ENCODE data around the gene KCNN3.
A peak's percentile ranks its signal among the peaks of the same experiment; 100 is the strongest.

The KCNN3 gene

DNA sequence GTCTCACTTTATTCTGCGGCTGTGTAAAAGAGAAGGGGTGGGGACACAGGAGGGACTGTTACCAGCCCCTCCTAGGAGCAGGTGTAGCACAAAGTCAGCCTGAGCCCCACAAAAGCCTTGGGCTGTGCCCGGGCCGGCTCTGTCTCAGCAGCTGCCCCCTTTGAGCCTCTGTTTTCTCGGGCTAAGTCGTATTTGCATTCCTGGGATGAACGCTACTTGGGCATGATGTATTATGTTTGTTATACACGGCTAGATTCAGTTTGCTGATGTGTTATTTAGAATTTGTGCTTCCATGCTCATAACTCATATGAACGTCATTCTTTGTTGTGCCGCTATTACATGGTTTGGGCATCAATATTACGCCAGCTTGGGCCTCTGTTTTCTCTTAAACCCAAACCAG, 47.8 kb downstream of the KCNN3 start:
- no peak overlapping the region for H3K27ac ChIP-seq
- no peak for DNase-seq (ENCODE audit: low read depth, low spot score)

DNA sequence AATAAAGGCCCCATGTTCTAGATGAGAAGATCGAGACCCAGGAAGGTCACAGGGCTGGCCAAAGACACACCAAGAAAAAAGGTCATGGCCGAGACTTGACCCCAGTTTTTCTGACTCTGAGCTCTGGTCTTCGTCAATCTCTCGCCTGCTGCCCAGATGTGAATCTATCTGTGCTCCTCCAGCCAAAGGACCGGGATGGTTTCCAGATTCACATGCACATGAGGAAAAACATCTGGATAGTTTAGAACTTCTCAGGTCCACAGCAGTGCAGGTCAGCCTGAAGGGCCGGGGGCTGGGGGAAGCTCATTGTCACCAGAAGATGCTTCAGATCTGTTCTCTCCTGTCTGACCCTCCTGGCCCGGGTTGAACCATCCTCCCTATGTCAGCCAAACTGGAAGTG, 49.0 kb downstream of the KCNN3 start:
- no peak overlapping the region for H3K27ac ChIP-seq
- no peak for DNase-seq (ENCODE audit: low read depth, low spot score)

DNA sequence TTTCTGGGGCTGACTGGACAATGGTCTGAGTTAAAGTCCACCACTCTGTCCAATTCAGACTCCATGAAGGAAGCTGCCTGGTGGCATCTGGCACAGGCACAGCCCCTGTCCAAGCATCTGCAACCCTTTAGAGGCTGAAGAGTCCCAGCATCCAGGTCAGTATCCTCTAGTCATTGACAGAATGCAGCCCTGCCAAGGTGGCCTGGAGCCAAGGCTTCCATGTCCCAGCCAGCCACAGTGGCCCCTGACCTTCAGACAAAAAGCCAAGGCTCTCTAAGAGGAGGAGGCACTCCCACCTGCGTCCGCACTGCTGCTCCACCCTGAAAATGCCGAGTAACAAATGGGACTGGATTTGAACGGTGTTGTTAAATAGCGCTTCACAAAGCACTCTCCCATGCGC, 49.4 kb downstream of the KCNN3 start:
- DNase-seq (ENCODE audit: low read depth, low spot score) = no peak
- no peak overlapping the region for H3K27ac ChIP-seq

DNA sequence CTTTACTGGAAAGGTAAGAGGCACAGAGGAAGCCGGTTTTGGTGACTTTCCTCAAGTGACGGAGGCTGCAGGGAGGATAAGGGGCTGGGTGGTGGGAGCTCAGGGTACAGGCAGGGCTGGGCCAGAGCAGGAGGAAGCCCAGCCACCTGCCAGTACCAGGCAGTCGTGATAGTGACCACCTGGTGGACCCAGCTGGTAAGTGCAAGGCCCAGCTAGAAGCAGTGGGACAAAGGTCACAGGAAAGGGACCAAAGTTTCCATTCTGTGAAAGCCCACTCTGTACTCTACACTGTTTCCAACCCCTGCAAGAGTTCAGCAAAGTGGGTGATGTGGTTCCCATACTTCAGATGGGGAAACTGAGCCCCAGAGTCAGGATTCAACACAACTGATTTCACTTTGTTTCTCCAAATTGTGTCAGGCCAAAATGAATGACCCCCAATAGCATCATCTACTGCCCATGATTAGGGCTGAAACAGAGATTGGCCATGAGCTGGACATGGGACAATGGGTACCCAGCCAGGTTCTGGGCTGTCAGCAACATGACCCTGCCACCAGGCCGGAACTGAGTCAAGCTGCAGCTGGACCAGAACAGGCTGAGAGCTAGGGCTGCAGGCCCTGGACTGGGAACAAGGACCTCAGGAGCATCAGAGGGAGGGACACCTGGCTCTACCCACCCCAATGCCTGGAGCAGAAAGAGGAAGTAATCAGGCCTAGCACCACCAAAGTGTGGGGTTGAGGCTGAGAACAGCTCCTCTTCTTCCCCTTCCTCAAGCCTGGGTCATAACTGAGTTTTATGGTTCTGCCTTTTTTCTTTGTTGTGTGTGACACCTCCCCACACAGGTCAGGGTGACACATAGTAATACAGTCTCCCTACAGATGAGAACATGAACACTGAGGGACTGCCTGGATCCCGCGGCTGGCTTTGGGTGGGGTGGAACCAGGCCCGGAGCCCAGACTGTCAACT, 50.2 kb downstream of the KCNN3 start:
- no peak for DNase-seq (ENCODE audit: low read depth, low spot score)
- no peak overlapping the region for H3K27ac ChIP-seq

DNA sequence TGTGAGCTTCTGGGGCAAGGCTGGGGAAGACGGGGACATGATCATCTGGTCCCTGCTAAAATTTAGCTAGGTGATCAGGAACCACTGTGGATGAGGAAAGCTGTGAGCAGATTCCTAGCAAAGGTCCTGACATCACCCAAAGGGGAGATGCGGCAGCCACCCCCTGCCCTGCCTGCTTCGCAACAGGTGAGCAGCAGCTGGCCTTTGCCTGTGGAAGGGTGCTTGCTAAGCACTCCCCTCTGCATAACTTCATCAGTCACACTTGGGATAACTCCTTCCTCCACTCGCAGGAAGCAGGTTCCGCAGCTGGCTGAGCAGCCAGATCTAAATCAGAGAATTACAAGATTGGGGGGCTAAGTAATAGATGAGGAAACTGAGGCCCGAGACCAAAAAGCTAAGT, 51.2 kb downstream of the KCNN3 start:
- H3K27ac ChIP-seq = no peak overlapping the region

DNA sequence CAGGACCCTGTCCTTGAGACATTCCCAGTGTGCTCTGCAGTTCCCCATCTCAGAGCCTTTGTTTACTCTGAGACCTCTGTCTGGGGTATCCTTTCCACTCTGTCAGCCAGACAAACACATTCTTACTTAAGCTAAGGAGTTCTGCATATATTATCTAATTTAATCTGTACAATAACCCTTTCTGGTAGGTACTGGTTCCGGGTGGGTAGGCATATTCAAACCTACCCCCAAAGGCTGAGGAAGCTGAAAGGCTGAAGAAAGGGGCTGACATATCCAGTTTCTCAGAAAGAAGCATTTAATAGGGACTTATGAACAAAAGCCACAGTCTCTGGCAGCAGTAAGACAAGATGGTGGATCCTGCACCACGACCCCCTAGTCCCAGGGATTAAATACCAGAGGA, 53.1 kb downstream of the KCNN3 start:
- no peak overlapping the region for H3K27ac ChIP-seq

More for the DNA sequence above, 51.2 kb downstream of the KCNN3 start:
- DNase-seq (ENCODE audit: low read depth, low spot score) = no peak

DNA sequence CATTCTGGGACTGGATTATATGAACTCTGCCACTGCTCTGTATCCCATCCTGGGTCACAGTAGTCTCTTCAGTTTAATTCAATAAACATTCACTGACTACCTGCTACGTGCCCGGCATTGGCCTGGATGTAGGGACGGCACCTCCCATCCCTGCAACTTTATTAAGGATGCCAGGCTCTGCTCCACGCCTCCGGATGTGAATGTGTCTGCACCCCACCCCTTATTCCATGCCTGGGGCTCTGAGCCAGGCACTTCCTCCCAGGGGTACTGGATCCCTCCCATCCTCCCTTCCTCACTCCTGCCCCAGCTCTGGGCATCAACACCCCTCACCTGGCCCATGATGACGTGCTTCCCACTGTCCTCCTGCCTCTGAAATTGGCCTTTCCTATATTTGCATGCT, 53.7 kb downstream of the KCNN3 start:
- H3K27ac ChIP-seq = no peak overlapping the region
- DNase-seq (ENCODE audit: low read depth, low spot score) = no peak

More for the DNA sequence above, 53.1 kb downstream of the KCNN3 start:
- DNase-seq (ENCODE audit: low read depth, low spot score) = no peak

DNA sequence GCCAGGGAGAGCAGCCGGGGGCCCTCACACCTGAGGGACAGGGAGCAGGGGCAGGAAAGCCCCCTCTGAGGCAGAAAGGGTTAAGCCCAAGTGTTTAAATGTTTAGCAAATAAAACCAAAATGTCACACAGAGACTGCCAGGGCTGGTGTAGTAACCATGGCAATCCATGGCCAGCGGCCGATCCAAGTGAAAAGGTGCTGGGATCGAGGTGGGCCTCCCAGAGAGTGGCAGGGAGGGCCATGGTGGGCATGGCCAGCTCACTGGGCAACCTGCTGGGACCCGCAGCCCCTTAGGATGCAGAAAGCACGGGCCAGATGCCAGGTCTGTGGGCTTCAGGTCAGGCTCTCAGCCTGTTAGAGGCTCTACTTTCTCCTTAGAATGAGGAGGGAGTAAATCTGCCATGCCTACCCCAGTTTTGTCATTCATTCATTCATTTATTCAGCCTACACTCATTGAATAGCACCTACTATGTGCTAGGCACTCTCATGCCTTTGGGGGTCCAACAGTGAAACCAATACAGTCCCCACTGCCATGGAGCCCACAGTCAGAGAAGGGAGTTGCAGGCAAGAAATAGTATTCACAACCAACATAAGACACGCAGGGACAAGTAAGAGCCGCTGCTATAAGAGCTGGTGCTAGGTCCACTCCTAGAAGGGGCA, 56.1 kb downstream of the KCNN3 start:
- H3K27ac ChIP-seq = peak overlapping the region; percentile 18
- no peak for DNase-seq (ENCODE audit: low read depth, low spot score)

DNA sequence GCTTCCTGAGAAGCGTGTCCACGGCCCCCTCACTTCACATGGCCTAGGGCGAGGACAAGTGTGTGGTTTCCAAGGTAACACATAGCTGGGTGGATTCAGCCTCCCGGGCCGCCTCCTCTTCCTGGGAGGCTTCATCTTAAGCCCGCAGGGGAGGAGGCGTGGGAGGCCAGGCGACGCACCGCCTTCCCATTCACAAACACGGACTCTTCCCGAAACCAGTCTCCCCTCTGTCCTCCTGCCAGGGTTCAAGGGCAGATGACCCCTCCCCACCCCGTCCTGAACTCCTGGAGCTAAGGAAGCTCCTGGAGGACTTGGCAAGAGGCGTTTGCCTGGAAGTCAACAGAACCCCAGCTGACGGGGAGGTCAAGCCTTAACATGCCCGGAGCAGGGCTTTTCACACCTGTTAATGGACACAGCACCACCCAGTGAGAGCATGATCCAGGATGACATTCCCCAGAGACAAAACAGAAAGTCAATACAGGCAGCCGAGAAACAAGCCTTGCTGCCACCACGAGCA, 56.7 kb downstream of the KCNN3 start:
- DNase-seq (ENCODE audit: low read depth, low spot score) = peak; percentile 41
- H3K27ac ChIP-seq = peak overlapping the region; percentile 18

DNA sequence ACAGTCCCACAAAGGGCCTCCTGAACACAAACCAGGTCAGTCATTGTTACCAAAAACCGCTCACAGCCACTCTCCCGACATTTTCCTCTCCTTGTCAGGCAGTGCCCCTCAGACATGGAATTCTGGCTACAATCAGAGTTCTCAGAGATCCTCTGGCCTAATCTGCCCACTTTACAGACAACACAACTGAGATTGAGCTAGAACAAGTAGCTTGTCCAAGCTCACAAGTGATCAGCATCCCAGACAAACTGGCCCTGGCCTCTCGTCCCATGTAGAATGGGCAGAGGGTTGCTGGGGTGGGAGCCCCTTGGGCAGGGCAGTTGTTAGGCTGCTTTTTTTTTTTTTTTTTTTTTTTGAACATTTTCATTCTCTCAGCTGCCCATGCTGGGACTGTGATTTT, 57.2 kb downstream of the KCNN3 start:
- DNase-seq (ENCODE audit: low read depth, low spot score) = no peak

DNA sequence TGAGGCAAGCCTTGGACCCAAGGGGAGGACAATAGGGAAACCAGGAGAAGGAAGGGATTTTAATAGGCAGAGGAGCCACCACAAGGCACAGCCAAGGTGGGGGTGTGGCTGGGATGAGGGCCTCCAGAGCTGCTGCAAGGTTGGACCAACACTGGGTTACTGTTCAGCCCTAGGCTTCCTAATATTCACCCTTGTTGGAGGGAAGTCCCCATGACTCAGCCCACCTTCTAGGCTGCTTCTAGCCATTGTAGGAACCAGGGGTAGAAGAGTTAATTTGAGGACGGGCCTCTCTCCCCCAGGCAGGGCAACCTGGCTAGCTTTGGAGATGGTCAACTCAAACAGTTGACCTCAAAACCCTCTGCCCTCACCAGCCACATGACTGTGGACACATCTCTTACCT, 59.5 kb downstream of the KCNN3 start:
- DNase-seq (ENCODE audit: low read depth, low spot score) = no peak
- no peak overlapping the region for H3K27ac ChIP-seq

More for the DNA sequence above, 57.2 kb downstream of the KCNN3 start:
- no peak overlapping the region for H3K27ac ChIP-seq

DNA sequence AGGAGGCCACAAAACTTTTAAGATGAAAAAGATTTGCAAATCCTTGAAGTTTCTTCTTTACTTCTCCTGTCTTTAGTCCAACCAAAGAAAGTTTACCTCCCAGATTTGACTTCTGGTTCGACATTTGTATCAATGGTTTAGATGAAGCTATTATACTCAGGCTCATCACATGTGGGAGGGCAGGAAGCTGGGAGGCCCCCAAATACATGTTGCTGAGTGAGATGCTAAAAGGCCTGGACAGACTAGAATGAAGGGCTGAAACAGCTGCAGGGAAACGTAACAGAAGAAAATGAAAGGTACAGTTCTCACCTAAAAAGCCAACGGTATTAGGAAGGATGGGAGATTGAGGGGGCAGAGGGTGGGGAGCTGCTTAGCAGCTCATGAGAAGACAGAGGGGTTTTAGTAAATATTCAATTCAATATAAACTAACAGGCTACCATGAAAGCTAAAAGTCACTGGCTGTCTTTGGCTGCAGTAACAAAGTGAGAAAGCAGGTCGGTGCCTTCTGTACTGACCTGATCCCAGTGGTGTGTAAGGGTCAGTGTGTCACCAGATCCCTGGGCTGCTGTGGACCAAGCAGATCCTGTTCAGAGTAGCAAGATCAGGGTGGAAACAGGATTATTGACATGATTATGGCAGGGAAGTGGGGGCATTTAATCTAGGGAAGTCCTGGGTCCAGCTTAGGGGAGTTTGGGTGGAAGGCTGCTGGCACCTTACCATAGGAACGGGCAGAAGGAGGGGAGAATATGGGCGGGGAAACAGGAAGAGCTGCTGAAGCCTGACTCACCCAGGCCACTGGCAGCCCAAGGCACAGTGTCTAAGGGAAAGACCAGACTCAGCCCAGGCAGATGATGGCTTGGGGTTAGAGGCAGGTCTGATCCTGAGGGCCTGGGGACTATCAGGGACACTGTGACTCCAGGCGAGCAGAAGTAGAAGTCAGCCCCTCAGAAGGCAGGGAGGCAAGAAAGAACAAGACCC, 60.4 kb downstream of the KCNN3 start:
- no peak overlapping the region for H3K27ac ChIP-seq
- no peak for DNase-seq (ENCODE audit: low read depth, low spot score)

DNA sequence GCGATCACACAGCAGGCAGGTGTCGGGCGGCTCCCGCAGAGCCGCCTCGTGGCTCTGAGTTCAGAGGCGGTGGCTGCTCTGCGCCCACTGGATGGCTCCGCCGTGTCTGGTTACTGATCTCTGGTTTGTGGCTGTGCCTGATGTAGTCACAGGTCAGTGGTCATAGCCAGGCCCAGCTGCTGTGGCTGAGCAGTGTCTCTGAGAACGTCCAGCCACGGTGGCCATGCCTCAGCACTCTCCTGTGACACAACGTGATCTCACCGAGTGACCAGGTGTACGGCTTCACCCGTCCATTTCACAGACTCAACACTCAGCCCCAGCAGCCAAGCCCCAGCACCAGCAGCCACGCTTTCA, 61.2 kb downstream of the KCNN3 start:
- H3K27ac ChIP-seq = no peak overlapping the region
- DNase-seq (ENCODE audit: low read depth, low spot score) = no peak

DNA sequence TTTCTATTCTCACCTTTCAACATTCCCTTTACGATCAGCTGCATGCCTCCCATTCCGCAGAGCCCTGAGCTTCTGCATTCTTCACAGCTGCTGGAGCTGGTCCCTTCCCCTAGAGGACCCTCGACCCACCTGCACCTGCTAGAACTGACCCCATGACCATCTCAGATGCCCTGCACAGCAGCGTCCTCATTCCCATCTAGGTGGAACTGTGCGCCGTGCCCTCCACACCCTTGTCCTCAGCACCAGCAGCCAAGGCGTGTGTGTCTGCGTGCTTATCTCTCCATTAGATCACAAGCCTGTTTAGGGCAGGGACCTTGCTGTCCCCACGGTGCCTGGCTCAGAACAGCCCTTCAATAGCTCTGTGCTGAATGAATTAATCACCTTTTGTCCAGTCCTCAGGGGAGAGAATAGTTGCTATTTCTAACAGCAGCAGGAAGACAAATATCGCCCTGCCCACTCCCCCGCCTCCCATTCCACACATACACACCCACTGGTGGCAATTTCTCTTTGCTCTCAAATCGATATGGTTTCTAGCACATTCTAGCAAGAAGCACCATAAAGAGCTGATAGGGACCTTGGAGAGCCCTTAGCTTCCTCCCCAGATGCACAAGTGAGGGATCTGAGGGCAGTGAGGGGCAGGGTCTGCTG, 61.7 kb downstream of the KCNN3 start:
- H3K27ac ChIP-seq = no peak overlapping the region
- DNase-seq (ENCODE audit: low read depth, low spot score) = no peak

DNA sequence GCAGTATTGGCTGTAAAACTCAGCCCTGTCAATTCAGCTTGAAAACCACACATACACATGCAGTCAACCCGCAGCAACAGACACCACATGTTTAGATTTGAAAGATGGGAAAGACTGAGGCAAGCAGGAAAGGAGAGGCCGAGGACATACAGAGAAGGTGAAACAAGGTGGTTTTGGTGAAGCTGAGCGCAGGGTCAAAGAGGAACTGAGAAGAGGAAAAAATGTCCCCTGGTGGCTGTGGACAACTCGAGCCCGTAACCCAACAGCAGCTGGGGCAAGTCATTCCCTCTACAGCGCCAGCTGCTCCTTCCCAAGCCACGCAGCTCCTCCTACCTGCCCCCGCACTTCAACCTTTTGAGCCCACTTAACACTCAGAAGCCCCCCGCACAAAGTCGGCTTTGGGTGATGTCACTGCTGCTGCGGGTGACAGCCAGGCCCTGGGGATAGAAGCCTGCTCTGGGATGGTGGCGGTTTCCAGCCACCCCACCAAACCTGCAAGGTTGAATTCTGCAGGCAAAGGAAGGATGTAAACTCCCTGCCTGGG, 63.0 kb downstream of the KCNN3 start:
- DNase-seq (ENCODE audit: low read depth, low spot score) = no peak
- H3K27ac ChIP-seq = no peak overlapping the region

DNA sequence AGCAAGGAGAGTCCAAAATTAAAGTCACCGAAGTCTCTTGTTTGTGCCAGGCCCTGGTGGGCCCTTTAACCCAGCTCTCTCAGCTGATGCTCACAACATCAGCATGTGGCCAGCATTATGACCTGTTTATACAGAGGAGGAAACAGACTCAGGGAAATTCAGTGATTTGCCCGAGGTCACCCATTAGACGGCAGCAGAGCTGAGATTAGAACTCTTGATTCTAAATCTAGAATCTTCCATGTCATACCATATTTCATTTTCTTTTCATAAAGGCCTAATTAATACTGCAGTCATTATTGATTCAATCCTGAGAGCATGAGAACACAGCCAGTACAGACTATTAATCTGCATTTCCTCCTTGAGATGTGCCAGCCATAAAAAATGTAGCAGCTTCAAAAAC, 63.7 kb downstream of the KCNN3 start:
- H3K27ac ChIP-seq = no peak overlapping the region
- DNase-seq (ENCODE audit: low read depth, low spot score) = no peak

DNA sequence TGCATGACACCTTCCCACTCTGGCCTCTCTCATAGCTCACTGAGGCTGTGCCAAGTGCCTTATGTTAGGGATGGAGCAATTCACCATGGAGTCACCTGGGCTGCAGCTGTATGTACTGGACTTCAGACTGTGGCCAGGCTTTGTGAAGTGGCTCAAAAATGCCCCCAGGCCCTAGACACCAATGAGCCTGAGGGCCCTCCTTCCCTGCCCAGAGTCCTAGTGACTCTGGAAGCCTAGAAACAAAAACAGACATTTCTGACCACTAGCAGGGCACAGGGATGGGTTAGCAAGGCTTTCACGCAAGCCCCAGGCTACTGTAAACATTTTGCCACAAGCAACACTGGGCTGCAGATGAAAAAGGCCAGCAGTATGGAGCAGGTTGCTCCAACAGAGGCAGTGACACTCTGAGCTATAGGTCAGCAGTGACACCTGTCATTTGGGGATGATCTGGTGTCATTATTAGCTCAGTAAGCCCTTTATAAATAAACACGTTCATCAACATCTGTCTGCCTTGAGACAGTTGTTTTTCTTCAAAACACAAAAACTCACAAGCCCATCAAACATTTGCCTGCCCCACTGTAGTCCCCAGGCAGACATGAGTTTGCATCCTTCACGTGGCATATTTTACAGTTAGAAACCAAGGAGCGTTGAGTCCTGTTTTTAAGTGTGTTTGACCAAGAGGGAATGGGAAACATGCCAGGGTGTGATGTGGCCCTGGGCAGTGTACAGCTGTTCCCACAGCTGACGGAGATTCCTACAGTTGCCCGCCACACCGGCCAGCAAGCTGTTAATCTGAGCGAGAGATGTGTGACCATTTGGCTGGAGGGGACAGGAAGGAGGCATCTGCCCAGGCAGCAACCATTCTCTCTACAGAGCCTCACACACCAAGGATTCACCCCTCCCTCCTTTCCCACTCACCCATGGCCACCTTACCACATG, 66.8 kb downstream of the KCNN3 start:
- H3K27ac ChIP-seq = no peak overlapping the region
- no peak for DNase-seq (ENCODE audit: low read depth, low spot score)

DNA sequence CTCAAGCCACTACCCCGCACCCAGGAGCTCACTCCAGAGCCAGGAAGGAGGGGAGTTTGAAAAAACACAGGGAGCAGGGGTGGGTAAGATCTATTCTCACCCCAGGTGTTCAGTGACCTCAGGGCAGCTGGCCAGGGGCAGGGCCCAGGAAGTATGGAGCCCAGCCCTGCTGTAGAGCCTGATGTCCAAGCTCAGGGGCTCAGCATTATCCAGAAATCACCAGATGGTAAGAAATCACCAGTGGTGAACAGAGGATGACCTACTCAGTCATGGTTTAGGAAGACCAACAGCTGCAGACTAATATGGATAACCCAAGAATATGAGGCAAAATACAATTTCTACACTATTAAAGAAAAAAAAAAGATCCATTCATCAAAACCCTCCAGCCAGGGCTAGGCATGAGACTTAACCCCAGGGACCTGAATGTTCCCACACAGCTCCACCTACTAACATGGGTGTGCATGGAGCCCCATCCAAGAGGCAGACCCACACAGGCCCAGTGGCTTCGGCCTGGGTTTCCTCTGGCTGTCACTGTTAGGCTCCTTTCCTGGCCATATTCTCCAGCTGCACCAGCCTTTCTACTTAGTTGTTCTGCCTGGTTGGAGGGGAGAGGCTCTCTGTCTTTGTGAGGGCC, 67.6 kb downstream of the KCNN3 start:
- no peak for DNase-seq (ENCODE audit: low read depth, low spot score)
- no peak overlapping the region for H3K27ac ChIP-seq

Measured in epithelial cell of prostate (primary cell).